Measurements from ENCODE around the gene PDE11A. TPM values are rescaled to one million over a fixed set of nuclear protein-coding genes. Genes with fewer than 3 reads are reported as not detected.

Gene PDE11A
- total and polyA plus RNA-seq, 2 of the 13 experiments (the other 11 are each of a cell fraction or from before 2014, with no cell fraction given): 1.2 to 1.7 TPM

- no peak for TF ChIP-seq SMARCC2 (IDR thresholded peaks at IDR 0.05)
- no peak for TF ChIP-seq ZNF574 (CRISPR knock-in tag; IDR thresholded peaks at IDR 0.05)
- no peak for TF ChIP-seq JUND (CRISPR knock-in tag; IDR thresholded peaks at IDR 0.05)
- no peak for TF ChIP-seq ZNF850 (CRISPR knock-in tag; conservative IDR thresholded peaks at IDR 0.05)
- TF ChIP-seq ZNF180 (CRISPR knock-in tag; IDR thresholded peaks at IDR 0.05; ENCODE audit: borderline replicate concordance, low read depth): no peak
- TF ChIP-seq ISX (CRISPR knock-in tag; conservative IDR thresholded peaks at IDR 0.05): no peak
- TF ChIP-seq DNMT1 (CRISPR knock-in tag; IDR thresholded peaks at IDR 0.05): no peak
- no peak for TF ChIP-seq ZNF10 (CRISPR knock-in tag; IDR thresholded peaks at IDR 0.05; ENCODE audit: borderline replicate concordance, low read depth)
- TF ChIP-seq NR2F6 (IDR thresholded peaks at IDR 0.05): no peak
- no peak for TF ChIP-seq NR2F6 (CRISPR knock-in tag; IDR thresholded peaks at IDR 0.05)
- TF ChIP-seq, protein P1, sequence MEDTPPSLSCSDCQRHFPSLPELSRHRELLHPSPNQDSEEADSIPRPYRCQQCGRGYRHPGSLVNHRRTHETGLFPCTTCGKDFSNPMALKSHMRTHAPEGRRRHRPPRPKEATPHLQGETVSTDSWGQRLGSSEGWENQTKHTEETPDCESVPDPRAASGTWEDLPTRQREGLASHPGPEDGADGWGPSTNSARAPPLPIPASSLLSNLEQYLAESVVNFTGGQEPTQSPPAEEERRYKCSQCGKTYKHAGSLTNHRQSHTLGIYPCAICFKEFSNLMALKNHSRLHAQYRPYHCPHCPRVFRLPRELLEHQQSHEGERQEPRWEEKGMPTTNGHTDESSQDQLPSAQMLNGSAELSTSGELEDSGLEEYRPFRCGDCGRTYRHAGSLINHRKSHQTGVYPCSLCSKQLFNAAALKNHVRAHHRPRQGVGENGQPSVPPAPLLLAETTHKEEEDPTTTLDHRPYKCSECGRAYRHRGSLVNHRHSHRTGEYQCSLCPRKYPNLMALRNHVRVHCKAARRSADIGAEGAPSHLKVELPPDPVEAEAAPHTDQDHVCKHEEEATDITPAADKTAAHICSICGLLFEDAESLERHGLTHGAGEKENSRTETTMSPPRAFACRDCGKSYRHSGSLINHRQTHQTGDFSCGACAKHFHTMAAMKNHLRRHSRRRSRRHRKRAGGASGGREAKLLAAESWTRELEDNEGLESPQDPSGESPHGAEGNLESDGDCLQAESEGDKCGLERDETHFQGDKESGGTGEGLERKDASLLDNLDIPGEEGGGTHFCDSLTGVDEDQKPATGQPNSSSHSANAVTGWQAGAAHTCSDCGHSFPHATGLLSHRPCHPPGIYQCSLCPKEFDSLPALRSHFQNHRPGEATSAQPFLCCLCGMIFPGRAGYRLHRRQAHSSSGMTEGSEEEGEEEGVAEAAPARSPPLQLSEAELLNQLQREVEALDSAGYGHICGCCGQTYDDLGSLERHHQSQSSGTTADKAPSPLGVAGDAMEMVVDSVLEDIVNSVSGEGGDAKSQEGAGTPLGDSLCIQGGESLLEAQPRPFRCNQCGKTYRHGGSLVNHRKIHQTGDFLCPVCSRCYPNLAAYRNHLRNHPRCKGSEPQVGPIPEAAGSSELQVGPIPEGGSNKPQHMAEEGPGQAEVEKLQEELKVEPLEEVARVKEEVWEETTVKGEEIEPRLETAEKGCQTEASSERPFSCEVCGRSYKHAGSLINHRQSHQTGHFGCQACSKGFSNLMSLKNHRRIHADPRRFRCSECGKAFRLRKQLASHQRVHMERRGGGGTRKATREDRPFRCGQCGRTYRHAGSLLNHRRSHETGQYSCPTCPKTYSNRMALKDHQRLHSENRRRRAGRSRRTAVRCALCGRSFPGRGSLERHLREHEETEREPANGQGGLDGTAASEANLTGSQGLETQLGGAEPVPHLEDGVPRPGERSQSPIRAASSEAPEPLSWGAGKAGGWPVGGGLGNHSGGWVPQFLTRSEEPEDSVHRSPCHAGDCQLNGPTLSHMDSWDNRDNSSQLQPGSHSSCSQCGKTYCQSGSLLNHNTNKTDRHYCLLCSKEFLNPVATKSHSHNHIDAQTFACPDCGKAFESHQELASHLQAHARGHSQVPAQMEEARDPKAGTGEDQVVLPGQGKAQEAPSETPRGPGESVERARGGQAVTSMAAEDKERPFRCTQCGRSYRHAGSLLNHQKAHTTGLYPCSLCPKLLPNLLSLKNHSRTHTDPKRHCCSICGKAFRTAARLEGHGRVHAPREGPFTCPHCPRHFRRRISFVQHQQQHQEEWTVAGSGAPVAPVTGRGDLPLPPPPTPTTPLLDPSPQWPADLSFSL (CRISPR knock-in tag; IDR thresholded peaks at IDR 0.05): no peak
- TF ChIP-seq ZNF746 (CRISPR knock-in tag; IDR thresholded peaks at IDR 0.05): no peak
These were observed 431.2 kb downstream of the PDE11A start (continued) for GRCh38 chr2:177641331-177641730.
